ENCODE measurements around the gene PHF21A.

DNA sequence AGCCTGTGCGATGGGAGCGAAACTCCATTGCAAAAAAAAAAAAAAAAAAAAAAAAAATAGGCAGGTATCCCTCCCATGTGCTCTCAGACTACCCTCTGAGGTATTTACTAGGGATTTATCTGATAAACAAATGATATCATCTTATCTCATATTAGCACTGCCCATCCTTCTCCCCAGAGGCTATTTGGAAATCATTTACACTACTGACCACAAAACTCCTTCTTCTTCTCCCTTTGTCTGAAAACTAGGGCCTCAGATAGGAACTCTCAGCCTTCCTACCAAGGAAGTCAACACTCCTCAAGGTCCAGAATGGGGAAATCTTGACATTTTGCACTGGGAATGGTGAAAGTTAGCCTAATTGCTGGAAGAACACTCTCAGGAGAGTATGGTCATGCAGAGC, 152.4 kb downstream of the PHF21A start:
- TF ChIP-seq, protein P1, sequence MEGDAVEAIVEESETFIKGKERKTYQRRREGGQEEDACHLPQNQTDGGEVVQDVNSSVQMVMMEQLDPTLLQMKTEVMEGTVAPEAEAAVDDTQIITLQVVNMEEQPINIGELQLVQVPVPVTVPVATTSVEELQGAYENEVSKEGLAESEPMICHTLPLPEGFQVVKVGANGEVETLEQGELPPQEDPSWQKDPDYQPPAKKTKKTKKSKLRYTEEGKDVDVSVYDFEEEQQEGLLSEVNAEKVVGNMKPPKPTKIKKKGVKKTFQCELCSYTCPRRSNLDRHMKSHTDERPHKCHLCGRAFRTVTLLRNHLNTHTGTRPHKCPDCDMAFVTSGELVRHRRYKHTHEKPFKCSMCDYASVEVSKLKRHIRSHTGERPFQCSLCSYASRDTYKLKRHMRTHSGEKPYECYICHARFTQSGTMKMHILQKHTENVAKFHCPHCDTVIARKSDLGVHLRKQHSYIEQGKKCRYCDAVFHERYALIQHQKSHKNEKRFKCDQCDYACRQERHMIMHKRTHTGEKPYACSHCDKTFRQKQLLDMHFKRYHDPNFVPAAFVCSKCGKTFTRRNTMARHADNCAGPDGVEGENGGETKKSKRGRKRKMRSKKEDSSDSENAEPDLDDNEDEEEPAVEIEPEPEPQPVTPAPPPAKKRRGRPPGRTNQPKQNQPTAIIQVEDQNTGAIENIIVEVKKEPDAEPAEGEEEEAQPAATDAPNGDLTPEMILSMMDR (conservative IDR thresholded peaks at IDR 0.05 in 1 of 2, IDR thresholded peaks at IDR 0.05 in 1 of 2; ENCODE audit: extremely low read depth in 1 of 2, insufficient read depth in 1 of 2, low read depth in 1 of 2, low read length in 2 of 2): no peak
- no peak for TF ChIP-seq EZH2 (IDR thresholded peaks at IDR 0.05; ENCODE audit: borderline replicate concordance, low read length)

Measured in mammary epithelial cell (primary cell).